Cerebellar cortex (tissue), 1 donor: ENCODE results near the gene ZNF33A.
"Not testable (repeated sequence)": the region's sequence is repeated elsewhere in the genome, so short reads cannot be mapped to it uniquely, and the experiment has no call there.

Experiments used
- DNase-seq: peaks from one replicate; pipeline ENCODE4 v3.0.0-alpha.2; 2015; ENCODE audit warnings: low spot score

ZNF33A gene

DNA sequence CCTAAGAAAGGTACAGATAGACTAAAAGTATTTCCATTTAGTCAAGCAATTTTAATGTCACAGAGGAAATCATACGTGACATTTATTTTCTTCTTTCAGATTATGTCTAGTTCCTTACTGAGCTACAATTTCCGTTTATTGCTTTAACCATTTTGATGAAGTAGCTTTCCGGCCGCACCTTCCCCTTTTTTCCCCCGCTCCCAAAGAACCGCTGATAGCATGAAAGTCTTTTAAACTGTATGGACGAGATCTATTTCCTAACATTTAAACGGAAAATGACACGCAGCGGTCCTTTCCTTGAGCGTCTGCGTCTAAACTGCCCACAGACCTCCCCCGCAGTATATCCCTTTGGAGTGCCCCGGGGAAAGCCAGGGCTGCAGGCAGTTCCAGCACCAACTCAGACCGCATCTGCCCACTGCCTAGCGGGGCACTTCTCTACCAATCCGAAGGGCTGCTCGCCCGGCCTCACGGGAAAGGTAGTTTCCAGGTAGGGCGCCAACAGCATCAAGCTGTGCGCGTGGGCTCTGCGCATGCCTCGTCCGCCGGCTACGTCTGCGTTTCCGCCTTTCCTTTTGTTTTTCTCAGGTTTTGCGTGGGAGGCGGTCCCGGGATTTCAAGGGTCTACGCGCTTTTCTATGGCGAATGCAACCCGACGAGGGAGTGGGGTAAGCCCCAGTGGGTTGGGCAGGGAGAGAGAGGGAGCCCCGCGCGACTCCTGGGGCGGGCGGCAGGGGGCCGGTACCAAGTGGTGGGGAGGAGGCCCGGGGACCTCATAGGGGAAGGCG is at the start of gene ZNF33A:
Gene ZNF33A, plus strand, starts transcription at position 557 of the 785 bp plus-strand sequence. CDS start 1,667 bp downstream, outside the sequence.
- peak; percentile 96 for DNase-seq

DNA sequence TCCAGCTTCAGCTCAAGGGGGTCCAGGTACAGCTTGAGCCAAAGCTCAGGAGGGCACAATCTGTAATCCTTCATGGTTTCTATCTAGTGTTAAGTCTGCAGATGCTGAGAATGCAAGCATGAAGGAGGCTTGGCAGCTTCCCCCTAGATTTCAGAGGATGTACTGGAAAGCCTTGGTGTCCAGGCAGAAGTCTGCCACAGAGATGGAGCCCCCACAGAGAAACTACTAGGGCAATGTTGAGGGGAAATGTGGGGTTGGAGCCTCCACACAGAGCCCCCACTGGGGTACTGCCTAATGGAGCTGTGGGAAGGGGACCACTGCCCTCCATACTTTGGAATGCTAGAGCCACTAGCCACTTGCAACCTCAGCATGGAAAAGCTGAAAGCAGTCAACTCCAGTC is 45.5 kb upstream of the ZNF33A start:
- no peak for DNase-seq

DNA sequence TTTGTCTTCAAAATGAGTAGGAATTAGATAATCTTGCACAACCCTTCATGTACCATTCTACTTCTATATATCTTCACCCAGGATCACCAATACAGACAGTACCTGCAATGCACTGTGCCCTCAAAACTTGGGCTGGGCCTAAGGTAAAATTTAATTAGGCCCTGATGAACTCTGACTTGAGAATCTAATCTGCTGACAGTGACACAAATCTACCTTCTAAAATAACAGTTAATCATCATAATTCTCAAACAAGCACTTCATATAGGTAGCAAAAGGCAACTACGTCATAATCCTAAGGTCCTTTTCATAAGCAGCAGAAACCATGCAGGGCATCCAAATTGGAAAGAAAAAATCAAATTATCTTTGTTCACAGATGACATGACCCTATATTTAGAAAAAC is 38.1 kb upstream of the ZNF33A start:
- DNase-seq, result no peak

DNA sequence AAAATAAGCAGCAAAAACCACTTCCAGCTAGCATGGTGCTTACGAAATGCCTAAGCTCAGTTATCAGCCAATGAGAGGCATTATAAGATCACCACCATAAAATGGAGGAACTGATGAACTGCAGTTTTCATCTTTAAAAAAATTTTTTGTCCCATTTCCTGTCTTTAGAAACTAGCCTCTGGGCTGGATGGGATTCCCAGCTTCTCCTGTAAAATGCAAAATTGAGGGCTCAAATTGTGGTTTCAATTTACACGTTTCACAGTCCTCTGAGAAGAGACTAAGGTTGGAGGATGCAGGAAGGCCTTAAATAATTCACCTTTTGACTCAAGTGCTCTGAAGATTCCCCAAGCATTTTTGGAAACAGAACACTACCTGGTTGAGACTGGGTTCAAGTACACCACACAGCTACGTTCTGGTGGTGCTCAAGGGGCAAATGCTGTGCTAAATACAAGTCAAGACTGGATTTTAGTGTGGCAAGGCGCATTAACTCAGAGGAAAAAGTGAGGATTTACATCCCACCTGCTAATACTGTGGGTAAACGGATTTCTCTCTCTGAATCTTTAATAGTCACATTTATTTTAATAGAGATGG is 35.0 kb upstream of the ZNF33A start:
- peak; percentile 50 for DNase-seq

DNA sequence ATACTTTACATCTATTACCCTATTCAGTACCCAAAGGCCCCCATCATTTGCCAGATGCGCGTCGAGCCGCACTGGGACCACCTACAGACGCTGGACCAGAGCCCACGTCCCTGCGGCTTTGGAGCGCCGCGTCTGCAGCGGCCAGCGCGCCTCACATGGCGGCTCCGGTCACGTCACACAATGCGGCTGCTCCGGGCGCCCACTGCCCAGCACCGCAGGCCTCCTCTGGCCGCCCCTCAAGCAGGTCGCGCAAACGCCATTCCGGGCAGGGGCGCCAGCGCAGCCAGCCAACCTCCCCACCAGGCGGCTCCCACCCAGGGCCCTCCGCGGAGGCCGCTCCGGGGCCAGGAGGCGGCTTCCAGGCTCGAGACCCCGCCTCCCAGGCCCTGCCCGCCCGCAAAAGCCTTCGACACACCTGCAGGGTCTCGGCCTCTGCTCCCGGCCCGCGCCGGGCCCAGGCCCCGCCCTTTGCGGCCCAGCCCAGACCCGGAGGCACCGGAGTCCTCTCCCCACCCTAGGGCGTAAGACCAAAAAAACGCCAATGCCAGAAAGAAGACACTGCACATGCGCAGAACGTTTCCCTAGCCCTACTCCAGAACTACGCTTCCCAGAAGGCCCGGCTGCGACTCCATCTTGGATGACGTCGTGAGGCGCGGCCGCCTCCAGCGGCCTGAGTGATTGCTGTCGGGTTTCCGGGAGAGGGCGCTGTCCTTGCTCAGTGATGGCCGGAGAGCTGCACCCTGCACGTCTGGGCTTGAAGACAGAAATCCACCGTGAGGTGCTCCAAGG is 34.2 kb upstream of the ZNF33A start, which contains the start of gene ZNF25:
Gene ZNF25, minus strand, starts transcription at position 557 of the 789 bp plus-strand sequence. CDS start 4,925 bp downstream, outside the sequence.
- DNase-seq, result peak; percentile 99

DNA sequence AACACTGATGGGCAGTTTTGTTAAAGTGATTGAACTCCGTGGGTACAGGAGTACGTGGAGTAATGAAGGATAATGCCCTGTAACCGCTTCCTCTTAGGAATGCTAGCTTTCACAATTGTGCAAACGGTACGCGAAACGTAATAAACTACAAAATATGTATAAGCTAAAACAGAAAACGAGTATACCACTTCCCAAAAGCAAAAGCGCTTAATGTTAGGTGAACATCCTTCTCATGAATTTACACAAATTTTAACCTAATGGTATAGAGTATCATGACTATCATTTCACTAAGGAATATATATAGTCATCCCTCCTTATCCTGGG is 33.6 kb upstream of the ZNF33A start:
- DNase-seq, result no peak

DNA sequence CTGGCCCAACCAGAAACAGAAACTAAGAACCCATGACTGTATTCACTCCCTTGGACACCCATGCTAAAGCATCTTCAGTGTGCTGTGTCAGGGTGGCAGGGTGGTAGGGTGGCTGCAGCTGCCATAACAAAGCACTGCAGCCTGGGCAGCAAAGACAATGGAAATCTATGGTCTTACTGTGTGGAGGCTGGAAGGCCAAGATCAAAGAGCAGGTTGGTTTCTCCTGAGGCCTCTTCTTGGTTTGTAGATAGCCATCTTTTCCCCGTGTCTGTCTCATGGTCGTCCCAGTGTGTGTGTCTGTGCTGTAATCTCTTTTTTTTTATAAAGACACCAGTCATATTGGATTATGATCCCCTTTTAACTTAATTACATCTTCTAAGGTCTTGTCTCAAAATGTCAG is 18.8 kb upstream of the ZNF33A start:
- DNase-seq, result no peak

DNA sequence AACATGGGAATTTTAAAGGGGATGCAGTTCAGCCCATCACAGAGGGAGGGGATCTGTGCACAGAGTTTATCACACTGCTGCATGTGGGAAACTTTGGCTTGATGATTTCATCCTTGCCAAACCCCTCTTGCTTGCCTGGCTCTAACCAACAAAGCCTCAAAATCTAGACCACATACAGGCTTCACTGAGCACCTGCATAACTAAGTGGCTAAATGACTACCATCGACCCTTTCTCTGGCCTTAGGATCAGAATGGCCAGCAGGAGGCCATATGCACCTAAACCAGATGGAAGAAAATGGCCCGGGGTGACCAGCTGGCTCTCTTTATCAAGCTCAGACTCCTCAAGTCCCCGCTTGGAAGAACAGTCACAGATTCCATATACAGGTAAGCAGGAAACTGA is 18.4 kb upstream of the ZNF33A start:
- no peak for DNase-seq

DNA sequence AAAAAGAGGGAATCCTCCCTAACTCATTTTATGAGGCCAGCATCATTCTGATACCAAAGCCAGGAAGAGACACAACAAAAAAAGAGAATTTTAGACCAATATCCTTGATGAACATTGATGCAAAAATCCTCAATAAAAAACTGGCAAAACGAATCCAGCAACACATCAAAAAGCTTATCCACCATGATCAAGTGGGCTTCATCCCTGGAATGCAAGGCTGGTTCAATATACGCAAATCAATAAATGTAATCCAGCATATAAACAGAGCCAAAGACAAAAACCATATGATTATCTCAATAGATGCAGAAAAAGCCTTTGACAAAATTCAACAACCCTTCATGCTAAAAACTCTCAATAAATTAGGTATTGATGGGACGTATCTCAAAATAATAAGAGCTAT is 11.6 kb upstream of the ZNF33A start:
- not testable (repeated sequence) for DNase-seq

DNA sequence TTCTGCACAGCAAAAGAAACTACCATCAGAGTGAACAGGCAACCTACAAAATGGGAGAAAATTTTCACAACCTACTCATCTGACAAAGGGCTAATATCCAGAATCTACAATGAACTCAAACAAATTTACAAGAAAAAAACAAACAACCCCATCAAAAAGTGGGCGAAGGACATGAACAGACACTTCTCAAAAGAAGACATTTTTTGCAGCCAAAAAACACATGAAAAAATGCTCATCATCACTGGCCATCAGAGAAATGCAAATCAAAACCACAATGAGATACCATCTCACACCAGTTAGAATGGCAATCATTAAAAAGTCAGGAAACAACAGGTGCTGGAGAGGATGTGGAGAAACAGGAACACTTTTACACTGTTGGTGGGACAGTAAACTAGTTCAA is 10.0 kb upstream of the ZNF33A start:
- not testable (repeated sequence) for DNase-seq

DNA sequence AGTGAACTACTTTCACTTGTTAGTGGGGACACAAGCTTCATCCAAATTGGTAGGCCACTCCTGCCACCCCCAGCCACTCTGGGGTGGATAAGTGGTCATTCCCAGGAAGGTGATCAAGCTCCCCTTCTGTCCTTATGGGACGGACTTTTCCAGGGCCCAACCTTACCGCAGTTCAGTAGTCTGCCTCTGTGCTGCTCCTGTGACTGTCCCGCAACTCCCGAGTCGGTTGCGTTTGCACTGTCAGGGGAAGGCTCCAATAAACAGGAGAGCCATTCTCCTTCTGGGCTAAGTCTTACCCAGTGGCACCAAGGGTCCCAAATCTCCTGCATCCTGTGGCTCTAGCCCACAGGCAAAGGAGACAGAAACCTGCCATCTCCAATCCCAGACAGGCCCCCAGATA is 7.4 kb upstream of the ZNF33A start:
- DNase-seq, result no peak

DNA sequence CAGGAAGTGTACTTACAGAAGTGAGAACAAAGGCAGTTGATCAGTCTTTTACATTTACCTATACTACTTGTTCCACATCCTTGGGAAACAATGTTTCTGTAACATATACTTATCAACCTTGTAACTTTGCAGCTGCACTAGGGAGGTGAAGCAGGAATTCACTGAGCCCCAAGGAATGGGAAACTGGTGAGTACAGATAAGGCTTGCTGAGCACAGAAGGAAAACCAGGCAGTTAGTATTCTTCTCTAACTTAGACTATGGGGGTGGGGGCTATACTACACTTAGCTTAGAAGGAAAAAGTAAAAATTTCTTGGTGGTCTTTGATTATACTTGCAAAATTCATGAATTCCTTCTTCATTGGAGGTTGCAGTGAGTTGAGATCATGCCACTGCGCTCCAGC is 6.9 kb upstream of the ZNF33A start:
- DNase-seq, result no peak

DNA sequence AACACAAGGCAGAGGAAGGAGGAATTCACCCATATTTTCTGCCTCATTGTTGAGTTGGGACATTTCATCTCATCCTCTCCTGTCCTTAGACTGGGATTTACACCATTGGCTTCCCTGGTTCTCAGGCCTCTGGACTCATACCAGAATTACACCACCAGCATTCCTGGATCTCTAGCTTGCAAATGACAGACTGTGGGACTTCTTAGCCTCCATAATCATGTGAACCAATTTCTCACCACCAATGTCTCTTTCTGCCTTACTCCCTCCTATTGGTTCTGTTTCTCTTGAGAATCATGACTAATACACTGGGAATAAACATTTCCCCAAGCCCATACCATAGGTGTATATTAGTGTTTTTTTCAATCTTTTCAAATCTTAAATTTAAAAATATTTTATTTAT is 2.9 kb upstream of the ZNF33A start:
- no peak for DNase-seq

DNA sequence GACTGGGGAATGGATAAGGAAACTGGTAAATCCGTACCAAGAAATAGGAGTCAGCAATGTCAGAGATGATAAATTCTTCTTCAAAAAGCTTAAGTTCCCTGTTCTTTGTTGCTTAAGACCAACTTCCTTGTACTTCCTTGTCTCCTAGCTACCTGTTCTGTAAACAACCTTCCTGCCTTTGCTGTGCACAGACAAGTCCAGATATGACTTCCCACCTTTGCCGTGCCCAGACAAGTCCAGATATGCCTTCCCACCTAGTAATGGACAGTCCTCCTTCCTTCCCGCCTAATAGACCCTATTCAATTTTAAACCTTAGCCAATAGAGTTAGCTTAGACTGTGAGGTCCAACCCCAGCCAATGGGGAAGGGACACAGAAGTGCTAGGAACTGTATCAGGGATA is 2.5 kb upstream of the ZNF33A start:
- DNase-seq, result no peak

DNA sequence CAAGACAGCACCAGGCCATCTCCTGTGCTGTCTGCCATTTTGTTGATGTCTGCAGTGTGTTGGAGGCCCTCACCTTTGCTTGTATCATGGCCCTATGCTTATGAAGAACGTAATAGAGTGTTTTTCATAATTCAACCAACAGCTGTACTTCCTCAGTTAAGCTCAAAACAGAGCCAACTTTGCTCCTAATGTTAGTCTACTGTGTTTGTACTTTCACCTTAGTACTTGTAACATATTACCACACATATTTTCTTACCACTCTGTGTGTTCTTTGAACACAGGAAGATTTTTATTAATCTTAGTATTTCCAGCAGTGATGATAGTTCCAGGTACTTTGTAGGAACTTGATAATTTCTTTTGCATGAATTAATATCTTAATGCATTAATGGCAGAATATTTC is 5.9 kb downstream of the ZNF33A start:
- DNase-seq, result no peak

DNA sequence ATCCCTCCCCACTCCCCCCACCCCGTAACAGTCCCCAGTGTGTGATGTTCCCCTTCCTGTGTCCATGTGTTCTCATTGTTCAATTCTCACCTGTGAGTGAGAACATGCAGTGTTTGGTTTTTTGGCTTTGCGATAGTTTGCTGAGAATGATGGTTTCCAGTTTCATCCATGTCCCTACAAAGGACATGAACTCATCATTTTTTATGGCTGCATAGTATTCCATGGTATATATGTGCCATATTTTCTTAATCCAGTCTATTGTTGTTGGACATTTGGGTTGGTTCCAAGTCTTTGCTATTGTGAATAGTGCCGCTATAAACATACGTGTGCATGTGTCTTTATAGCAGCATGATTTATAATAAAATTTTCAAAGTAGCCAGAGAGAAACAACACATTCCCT is 8.6 kb downstream of the ZNF33A start:
- not testable (repeated sequence) for DNase-seq

DNA sequence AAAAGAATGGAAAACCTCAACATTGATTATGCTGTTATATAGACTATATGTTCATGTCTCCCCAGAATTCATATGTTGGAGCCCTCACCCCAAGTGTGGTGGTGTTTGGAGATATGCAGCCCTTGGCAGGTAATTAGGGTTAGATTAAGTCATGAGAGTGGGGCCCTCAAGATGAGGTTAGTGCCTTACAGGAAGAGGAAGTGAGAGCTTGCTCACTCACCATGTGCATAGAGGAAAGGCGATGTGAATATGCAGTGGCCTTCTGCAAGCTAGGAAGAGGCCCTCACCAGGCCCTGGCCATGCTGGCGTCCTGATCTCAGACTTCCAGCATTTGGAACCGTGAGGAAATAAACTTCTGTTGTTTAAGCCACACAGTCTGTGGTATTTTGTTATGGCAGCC is 14.8 kb downstream of the ZNF33A start:
- no peak for DNase-seq

DNA sequence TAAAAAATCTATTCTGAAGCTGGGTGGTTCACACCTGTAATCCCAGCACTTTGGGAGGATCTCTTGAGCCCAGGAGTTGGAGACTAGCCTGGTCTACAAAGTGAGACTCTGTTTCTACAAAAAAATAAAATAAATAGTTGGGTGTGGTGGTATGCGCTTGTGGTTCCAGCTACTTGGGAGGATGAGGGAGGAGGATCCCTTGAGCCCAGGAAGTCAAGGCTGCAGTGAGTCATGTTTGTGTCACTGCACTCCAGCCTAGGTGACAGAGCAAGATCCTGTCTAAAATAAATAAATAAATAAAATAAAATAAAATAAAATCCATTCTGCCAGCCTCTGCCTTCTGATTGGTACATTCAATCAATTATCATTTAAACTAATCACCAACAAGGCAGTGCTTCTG is 17.5 kb downstream of the ZNF33A start:
- no peak for DNase-seq

DNA sequence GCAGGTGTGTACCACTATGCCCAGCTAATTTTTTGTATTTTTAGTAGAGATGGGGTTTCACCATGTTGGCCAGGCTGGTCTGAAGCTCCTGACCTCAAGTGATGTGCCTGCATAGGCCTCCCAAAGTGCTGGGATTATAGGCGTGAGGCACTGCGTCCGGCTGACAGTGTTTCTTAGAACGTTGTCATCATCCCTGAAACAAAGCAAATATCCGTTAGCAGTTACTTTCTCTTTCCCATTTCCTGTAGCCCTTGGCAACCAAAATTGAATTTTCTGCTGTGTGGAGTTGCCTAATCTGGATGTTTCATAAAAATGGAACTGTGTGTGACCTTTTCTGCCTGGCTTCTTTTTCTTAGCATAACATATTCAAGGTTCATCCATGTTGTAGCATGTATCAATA is 22.4 kb downstream of the ZNF33A start:
- DNase-seq, result no peak

DNA sequence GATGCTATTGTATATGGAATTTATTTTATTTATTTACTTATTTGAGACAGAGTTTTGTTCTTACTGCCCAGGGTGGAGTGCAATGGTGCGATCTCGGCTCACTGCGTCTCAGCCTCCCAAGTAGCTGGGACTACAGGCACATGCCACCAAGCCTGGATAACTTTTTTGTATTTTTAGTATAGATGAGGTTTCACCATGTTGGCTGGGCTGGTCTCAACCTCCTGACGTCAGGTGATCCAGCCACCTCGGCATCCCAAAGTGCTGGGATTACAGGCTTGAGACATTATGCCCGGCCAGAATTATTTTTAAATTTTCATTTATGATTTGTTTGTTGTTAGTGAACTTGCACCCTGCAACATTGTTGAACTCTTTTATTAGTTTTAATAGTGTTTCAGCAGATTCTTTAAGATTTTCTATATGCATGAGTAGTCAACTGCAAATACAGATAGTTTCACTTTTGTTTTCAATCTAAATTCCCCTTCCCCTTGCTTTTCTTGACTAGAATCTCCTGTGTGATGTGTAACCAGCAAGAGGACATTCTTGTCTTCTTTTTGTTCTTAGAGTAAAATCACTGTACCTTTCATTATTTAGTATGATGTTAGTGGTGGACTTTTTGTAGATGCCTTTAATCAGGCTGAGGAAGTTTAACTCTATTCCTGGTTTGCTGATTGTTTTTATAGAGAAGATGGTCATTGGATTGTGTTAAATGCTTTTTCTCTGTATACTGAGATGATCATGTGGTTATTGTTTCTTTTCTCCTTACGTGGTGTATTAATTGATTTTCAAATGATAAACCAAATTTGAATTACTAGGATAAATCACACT is 27.8 kb downstream of the ZNF33A start:
- no peak for DNase-seq

DNA sequence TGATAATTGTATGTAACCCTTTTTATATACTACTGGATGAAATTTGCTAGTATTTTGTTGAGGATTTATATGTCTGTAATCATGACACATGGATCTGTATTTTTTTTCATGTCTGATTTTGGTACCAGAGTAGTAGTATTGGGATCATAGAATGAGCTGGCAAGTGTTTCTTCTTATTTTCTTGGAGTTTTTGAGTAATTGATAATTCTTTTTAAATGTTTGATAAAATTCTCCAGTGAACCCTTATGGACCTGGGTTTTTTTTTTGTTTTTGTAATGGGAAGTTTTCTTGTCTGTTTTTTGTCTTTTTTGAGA is 28.4 kb downstream of the ZNF33A start:
- no peak for DNase-seq

DNA sequence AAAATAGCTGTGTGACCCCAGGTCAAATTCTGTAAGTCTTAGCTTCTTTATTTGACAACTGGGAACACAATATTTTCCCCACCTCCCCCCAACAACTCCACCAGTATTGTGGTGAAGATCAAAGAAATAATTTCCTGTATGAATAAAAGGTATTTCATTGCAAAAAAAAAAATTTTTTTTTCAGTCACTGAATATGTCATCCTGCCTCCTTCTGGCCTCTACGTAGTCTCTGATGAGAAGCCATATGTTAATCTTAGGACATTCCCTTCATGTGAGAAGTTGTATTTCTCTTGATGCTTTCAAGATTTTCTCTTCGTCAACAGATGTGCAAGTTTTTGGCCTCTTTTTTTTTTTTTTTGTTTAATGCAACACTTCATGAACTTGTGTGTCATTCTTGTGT is 33.0 kb downstream of the ZNF33A start:
- no peak for DNase-seq
